CD14-positive monocyte (primary cell): ENCODE results near the gene GAR1. TPM values are rescaled to one million over a fixed set of nuclear protein-coding genes. Genes with fewer than 3 reads are reported as not detected.
"Not testable (repeated sequence)": the region's sequence is repeated elsewhere in the genome, so short reads cannot be mapped to it uniquely, and the experiment has no call there.

Experiments
- DNase-seq, 3 donors: peaks; one replicate each; pipeline ENCODE4 v3.0.0-alpha.2; 2011 to 2022
- H2AFZ ChIP-seq: 2 replicates; pipeline ENCODE4 v1.6.0; 2012; ENCODE audit warnings: mild to moderate bottlenecking, low read depth, low read length, inconsistent platforms; ENCODE audit not compliant: insufficient read depth, poor library complexity, severe bottlenecking
- H3K27ac ChIP-seq, 2 donors: 1 replicate in 1 of 2; 2 replicates in 1 of 2; pipeline ENCODE4 v1.5.1; 2012 to 2013; ENCODE audit warnings: low read length in 2 of 2, control low read depth in 1 of 2, inconsistent platforms in 1 of 2, low read depth in 1 of 2, mild to moderate bottlenecking in 1 of 2
- H3K27me3 ChIP-seq, 2 donors: one replicate each; pipeline versions ENCODE4 v1.6.0 to v1.6.1; 2011 to 2013; ENCODE audit warnings: low read length in 2 of 2; ENCODE audit not compliant: control insufficient read depth in 2 of 2, insufficient read depth in 2 of 2
- H3K36me3 ChIP-seq, 2 donors: replicated peaks in 1 of 2; 1 replicate in 1 of 2; 2 replicates in 1 of 2; pipeline versions ENCODE4 v1.5.1 to v1.6.1; 2012 to 2013; ENCODE audit warnings: low read length in 2 of 2, control low read depth in 1 of 2, inconsistent platforms in 1 of 2, mild to moderate bottlenecking in 1 of 2; ENCODE audit not compliant: insufficient read depth in 2 of 2, control insufficient read depth in 1 of 2
- H3K4me1 ChIP-seq, 2 donors: 1 replicate in 1 of 2; 2 replicates in 1 of 2; pipeline versions ENCODE4 v1.5.1 to v1.6.1; 2012 to 2013; ENCODE audit warnings: low read length in 2 of 2, control low read depth in 1 of 2, inconsistent platforms in 1 of 2, mild to moderate bottlenecking in 1 of 2, moderate library complexity in 1 of 2; ENCODE audit not compliant: insufficient read depth in 2 of 2, control insufficient read depth in 1 of 2
- H3K4me2 ChIP-seq: replicated peaks from 2 replicates; pipeline ENCODE3; 2012; ENCODE audit warnings: low read length, moderate library complexity, mild to moderate bottlenecking; ENCODE audit not compliant: poor library complexity, severe bottlenecking; ENCODE audit errors: extremely low read depth
- H3K4me3 ChIP-seq, 3 experiments: fragments of 200-600 bp in 1 of 3; sonication (generic) in 1 of 3; replicated peaks in 1 of 3; 1 replicate in 2 of 3; 2 replicates in 1 of 3; pipeline ENCODE4 v1.5.1; 2011 to 2013; ENCODE audit warnings: low read length in 3 of 3, mild to moderate bottlenecking in 3 of 3, control low read depth in 2 of 3, low read depth in 2 of 3, inconsistent platforms in 1 of 3, moderate library complexity in 1 of 3
- H3K79me2 ChIP-seq: 2 replicates; pipeline ENCODE4 v1.6.0; 2012; ENCODE audit warnings: mild to moderate bottlenecking, control low read depth, inconsistent platforms, low read length, moderate library complexity; ENCODE audit not compliant: insufficient read depth
- H3K9ac ChIP-seq: 2 replicates; pipeline ENCODE4 v1.6.0; 2017; ENCODE audit warnings: low read length, mild to moderate bottlenecking; ENCODE audit not compliant: insufficient read depth, poor library complexity, severe bottlenecking
- H3K9me3 ChIP-seq, 2 donors: replicated peaks in 1 of 2; 1 replicate in 1 of 2; 2 replicates in 1 of 2; pipeline versions ENCODE4 v1.5.1 to v1.6.1; 2012 to 2013; ENCODE audit warnings: low read length in 2 of 2, control low read depth in 1 of 2; ENCODE audit not compliant: control insufficient read depth in 1 of 2, insufficient read depth in 1 of 2
- H4K20me1 ChIP-seq: 2 replicates; pipeline ENCODE4 v1.6.0; 2012; ENCODE audit warnings: mild to moderate bottlenecking, low read length, control low read depth, moderate library complexity; ENCODE audit not compliant: insufficient read depth
- H3K27ac Mint-ChIP-seq, 7 donors: one replicate each; pipeline ENCODE4 v1.8.0; 2020; ENCODE audit warnings: mild to moderate bottlenecking in 7 of 7, mixed read lengths in 7 of 7, moderate library complexity in 6 of 7, inconsistent platforms in 2 of 7
- H3K27me3 Mint-ChIP-seq, 3 donors: one replicate each; pipeline ENCODE4 v1.8.0; 2021 to 2022; ENCODE audit warnings: low read depth in 3 of 3, mild to moderate bottlenecking in 3 of 3, mixed read lengths in 3 of 3, moderate library complexity in 3 of 3, inconsistent platforms in 1 of 3
- H3K36me3 Mint-ChIP-seq, 2 donors: one replicate each; pipeline ENCODE4 v1.8.0; 2020; ENCODE audit warnings: mixed read lengths in 2 of 2, inconsistent platforms in 1 of 2, mild to moderate bottlenecking in 1 of 2
- H3K4me1 Mint-ChIP-seq: one replicate; pipeline ENCODE4 v1.8.0; 2020; ENCODE audit warnings: mild to moderate bottlenecking, mixed read lengths
- H3K4me3 Mint-ChIP-seq, 2 donors: one replicate each; pipeline ENCODE4 v1.8.0; 2020; ENCODE audit warnings: mild to moderate bottlenecking in 2 of 2, mixed read lengths in 2 of 2, moderate library complexity in 1 of 2
- H3K9me3 Mint-ChIP-seq, 7 donors: one replicate each; pipeline ENCODE4 v1.8.0; 2020 to 2022; ENCODE audit warnings: mixed read lengths in 7 of 7, mild to moderate bottlenecking in 6 of 7, moderate library complexity in 6 of 7, inconsistent platforms in 2 of 7
- WGBS: methylation state at CpG from one replicate; pipeline ENCODE4 v1.1.5; 2013; ENCODE audit warnings: missing lambda C conversion rate; ENCODE audit not compliant: insufficient coverage; 5-methylcytosine and 5-hydroxymethylcytosine counted together
- intact Hi-C, 2 donors: fragments of 100-400 bp; cut with micrococcal nuclease; formaldehyde crosslinking; loops; one replicate each; pipeline versions ENCODE4 v1.15.0 to v1.15.1; 2023
- polyA plus RNA-seq, 3 donors: library from polyadenylated mRNA; depleted of rRNA in 1 of 3; unstranded in 2 of 3; stranded (reverse) in 1 of 3; fragments of 300-500 nt in 2 of 3; fragments of >200 nt in 1 of 3; fragmentation: Illumina TruSeq in 2 of 3; gene quantifications; 1 replicate in 2 of 3; 2 replicates in 1 of 3; pipeline ENCODE4 v1.2.3, GENCODE V29; 2012 to 2021
- TF ChIP-seq, protein P1 (sequence below): fragments of 200-600 bp; IDR thresholded peaks from one replicate; pipeline ENCODE4 v1.8.0; 2022; ENCODE audit warnings: antibody characterized with exemption, mild to moderate bottlenecking

GAR1 gene
- polyA plus RNA-seq, 3 donors = 4.3 to 8.7 (median 4.7) TPM

- TF ChIP-seq, protein P1, sequence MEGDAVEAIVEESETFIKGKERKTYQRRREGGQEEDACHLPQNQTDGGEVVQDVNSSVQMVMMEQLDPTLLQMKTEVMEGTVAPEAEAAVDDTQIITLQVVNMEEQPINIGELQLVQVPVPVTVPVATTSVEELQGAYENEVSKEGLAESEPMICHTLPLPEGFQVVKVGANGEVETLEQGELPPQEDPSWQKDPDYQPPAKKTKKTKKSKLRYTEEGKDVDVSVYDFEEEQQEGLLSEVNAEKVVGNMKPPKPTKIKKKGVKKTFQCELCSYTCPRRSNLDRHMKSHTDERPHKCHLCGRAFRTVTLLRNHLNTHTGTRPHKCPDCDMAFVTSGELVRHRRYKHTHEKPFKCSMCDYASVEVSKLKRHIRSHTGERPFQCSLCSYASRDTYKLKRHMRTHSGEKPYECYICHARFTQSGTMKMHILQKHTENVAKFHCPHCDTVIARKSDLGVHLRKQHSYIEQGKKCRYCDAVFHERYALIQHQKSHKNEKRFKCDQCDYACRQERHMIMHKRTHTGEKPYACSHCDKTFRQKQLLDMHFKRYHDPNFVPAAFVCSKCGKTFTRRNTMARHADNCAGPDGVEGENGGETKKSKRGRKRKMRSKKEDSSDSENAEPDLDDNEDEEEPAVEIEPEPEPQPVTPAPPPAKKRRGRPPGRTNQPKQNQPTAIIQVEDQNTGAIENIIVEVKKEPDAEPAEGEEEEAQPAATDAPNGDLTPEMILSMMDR = no peak
- peaks cover 0 to 6% (median 1%) of the 10 kb centered on the region in 3 donors for H3K27me3 Mint-ChIP-seq
- H3K27me3 ChIP-seq = no peaks in the 10 kb centered on the region
- no peak overlapping the region for H3K27ac Mint-ChIP-seq
- no peak overlapping the region for H3K4me3 Mint-ChIP-seq
- no peak overlapping the region for H3K4me2 ChIP-seq
- no peak for DNase-seq
- H3K36me3 ChIP-seq = no peaks in the 10 kb centered on the region
- intact Hi-C loops = no loop called here
- H3K79me2 ChIP-seq = no peaks in the 10 kb centered on the region
- H3K9me3 Mint-ChIP-seq = peaks cover 0 to 6% (median 1%) of the 10 kb centered on the region in 7 donors
- no peak overlapping the region for H3K4me3 ChIP-seq
- no peak overlapping the region for H3K9ac ChIP-seq
- no peaks in the 10 kb centered on the region for H3K36me3 Mint-ChIP-seq
- no peaks in the 10 kb centered on the region for H3K4me1 ChIP-seq
- H3K27ac ChIP-seq = no peak overlapping the region
- no peak overlapping the region for H2AFZ ChIP-seq
- WGBS = 71% methylated on average over 4 of the region's 5 CpGs
- H4K20me1 ChIP-seq = no peaks in the 10 kb centered on the region
- H3K4me1 Mint-ChIP-seq = peaks cover 5% of the 10 kb centered on the region
- no peaks in the 10 kb centered on the region for H3K9me3 ChIP-seq
Observed at GRCh38 chr4:109850601-109851000, 35.0 kb downstream of the GAR1 start.

DNA sequence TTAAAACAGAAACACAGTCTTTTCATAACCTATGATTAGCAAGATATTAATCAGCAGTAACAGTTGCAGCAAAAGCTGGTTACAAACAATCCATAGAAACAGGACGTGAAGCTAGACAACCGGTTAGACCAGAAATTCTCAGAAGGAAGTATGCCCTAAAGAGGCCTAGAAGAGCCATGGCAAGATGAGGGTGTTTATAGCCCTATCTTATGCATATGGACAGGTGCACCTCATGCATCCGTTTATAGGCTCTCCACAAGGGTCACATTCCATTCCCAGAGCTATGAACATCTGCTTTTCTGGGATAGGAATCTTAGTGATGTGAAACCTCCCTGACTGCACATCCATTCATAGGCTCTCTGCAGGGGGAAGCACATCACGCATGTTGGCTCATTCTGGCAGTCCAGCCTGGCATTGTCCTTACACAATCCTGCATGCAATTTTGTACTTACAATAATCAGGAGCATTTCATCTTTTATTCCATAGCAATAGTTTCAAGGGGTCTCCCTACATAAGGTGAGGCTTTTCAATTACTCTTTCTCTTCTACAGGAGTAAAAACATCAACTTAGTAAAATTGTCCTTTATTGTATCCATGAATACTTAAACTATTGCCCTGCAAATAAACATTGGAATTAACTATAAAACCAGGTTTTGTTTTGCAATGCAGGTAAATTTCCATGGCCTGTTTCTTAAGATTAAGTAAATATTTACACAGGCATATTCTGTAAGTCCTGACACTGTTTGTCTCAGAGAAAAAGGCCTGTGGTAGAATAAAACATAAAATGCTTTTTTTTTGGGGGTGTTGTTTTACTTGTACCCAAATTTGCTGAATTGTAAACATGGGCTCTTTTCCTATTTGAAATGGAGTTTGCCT lies 44.1 kb downstream of the GAR1 start:
- H4K20me1 ChIP-seq, H3K4me1 Mint-ChIP-seq, H3K36me3 Mint-ChIP-seq, H2AFZ ChIP-seq, H3K4me2 ChIP-seq, intact Hi-C loops, H3K27me3 ChIP-seq, H3K4me1 ChIP-seq, H3K36me3 ChIP-seq, H3K27ac Mint-ChIP-seq, H3K4me3 Mint-ChIP-seq, H3K27me3 Mint-ChIP-seq, DNase-seq, H3K27ac ChIP-seq, H3K79me2 ChIP-seq, H3K4me3 ChIP-seq, H3K9ac ChIP-seq: not testable (repeated sequence)
- WGBS = 95% methylated on average over 3 of the region's 4 CpGs
- peaks cover 11 to 18% of the 10 kb centered on the region in 2 donors for H3K9me3 ChIP-seq
- H3K9me3 Mint-ChIP-seq = peaks cover 11 to 21% (median 15%) of the 10 kb centered on the region in 7 donors
